ENCODE data around the gene C11orf71.

The C11orf71 gene

GRCh38 chr11:114358716-114359115 lies 41.6 kb downstream of the C11orf71 start:
- no peak for DNase-seq

DNA sequence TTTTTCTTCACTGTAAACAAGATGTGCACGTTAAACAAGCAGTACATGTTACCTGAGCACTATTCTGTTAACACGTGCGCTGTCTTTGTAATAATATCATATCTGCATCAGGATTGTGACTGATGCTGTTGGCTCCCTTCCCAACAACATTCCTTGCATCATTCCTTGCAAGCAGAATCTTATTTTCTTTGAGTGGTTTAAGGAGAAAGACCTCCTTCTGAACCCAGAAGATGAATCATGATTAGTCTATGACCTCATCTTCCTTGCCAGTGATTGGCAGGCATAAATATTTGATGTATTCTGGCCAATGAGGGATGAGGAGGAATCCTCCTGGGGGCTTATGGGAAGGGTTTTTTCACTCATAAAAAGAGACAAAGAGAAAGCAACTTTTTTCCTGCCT lies 46.2 kb downstream of the C11orf71 start:
- no peak for DNase-seq

DNA sequence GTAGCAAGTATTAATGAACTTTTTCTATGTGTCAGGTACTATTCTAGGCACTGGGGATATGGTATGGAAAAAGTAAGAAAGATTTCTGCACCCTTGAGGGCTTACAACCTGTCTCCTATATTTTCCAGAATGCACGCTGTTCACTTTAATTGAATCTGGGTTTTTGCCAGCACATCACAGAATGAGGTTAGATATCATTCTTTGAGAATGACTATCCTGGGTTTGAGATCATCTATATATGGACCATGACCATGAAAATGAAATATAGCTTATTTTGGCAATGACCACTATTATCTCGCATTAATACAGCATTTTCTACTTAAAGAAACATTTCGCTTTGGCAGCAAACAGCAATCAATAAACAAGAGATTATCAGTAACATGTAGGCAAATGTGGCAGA lies 46.9 kb downstream of the C11orf71 start:
- no peak for DNase-seq

DNA sequence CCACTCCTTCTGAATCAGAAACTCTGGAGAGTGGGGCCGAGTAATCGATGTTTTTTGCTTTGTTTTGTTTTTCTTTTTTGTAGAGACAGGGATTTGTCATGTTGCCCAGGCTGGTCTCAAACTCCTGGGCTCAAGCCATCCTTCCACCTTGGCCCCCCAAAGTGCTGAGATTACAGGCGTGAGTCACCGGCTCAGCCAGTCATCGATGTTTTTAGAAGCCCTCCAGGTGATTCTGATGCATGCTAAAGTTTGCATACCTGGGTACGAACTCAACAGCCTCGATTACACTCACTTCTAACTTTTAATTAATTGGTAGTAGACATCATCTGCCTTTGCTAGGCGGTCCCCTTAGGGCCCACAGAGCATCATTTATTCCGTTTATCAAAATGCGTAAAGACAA lies 50.3 kb downstream of the C11orf71 start:
- DNase-seq, result no peak

Measured in T-helper 9 cell (primary cell).